Naive thymus-derived CD4-positive, alpha-beta T cell (primary cell): ENCODE data around the gene NFATC2. TPM values are rescaled to one million over a fixed set of nuclear protein-coding genes. Genes with fewer than 3 reads are reported as not detected.

Experiments
- ATAC-seq: fragments of 150-1000 bp; cut with Tn5 transposase; 2 replicates; pipeline ENCODE4 v1.10.0; 2021; ENCODE audit warnings: mild to moderate bottlenecking, moderate library complexity
- CTCF ChIA-PET: fragments of 350-600 bp; sonication (Branson Sonifier 250); formaldehyde crosslinking; loops from one replicate; lab custom pipeline; 2021; ENCODE audit warnings: antibody characterized with exemption; lab: Charles Lee
- POLR2A ChIA-PET: fragments of 350-600 bp; sonication (Branson Sonifier 250); formaldehyde crosslinking; loops from one replicate; lab custom pipeline; 2021; ENCODE audit warnings: antibody characterized with exemption, inconsistent platforms; lab: Charles Lee
- DNase-seq, 9 donors: peaks; one replicate each; pipeline versions ENCODE4 v3.0.0 to v3.0.0-alpha.2; 2020 to 2022; ENCODE audit warnings: mixed read lengths in 1 of 9
- H3K27ac ChIP-seq: one replicate; pipeline ENCODE4 v1.7.0; 2013; ENCODE audit warnings: mild to moderate bottlenecking, low read depth, low read length, moderate library complexity
- H3K27me3 ChIP-seq, 2 donors: one replicate each; pipeline ENCODE4 v1.7.0; 2013; ENCODE audit warnings: low read length in 2 of 2, mild to moderate bottlenecking in 2 of 2, moderate library complexity in 2 of 2; ENCODE audit not compliant: control insufficient read depth in 2 of 2, insufficient read depth in 2 of 2
- H3K36me3 ChIP-seq, 3 experiments: 1 replicate in 2 of 3; 2 replicates in 1 of 3; pipeline ENCODE4 v1.7.0; 2013; ENCODE audit warnings: low read length in 3 of 3, mild to moderate bottlenecking in 3 of 3, moderate library complexity in 1 of 3; ENCODE audit not compliant: insufficient read depth in 3 of 3, control insufficient read depth in 2 of 3
- H3K4me1 ChIP-seq, 2 donors: one replicate each; pipeline ENCODE4 v1.7.0; 2013; ENCODE audit warnings: low read length in 2 of 2, mild to moderate bottlenecking in 2 of 2, moderate library complexity in 1 of 2; ENCODE audit not compliant: control insufficient read depth in 2 of 2, insufficient read depth in 2 of 2
- H3K4me3 ChIP-seq: 2 replicates; pipeline ENCODE4 v1.7.0; 2013; ENCODE audit warnings: mild to moderate bottlenecking, low read length
- H3K9me3 ChIP-seq, 3 experiments: 1 replicate in 2 of 3; 2 replicates in 1 of 3; pipeline ENCODE4 v1.7.0; 2013; ENCODE audit warnings: low read length in 3 of 3; ENCODE audit not compliant: control insufficient read depth in 2 of 3
- H3K27ac Mint-ChIP-seq, 9 donors: one replicate each; pipeline ENCODE4 v1.8.0; 2020 to 2022; ENCODE audit warnings: mixed read lengths in 9 of 9, mild to moderate bottlenecking in 8 of 9, moderate library complexity in 5 of 9, inconsistent platforms in 2 of 9
- H3K27me3 Mint-ChIP-seq, 5 donors: one replicate each; pipeline ENCODE4 v1.8.0; 2021 to 2022; ENCODE audit warnings: mixed read lengths in 5 of 5, mild to moderate bottlenecking in 1 of 5
- H3K36me3 Mint-ChIP-seq, 5 donors: one replicate each; pipeline ENCODE4 v1.8.0; 2020 to 2022; ENCODE audit warnings: mixed read lengths in 5 of 5, mild to moderate bottlenecking in 3 of 5, inconsistent platforms in 1 of 5
- H3K4me1 Mint-ChIP-seq, 7 donors: one replicate each; pipeline ENCODE4 v1.8.0; 2020 to 2022; ENCODE audit warnings: mixed read lengths in 7 of 7, mild to moderate bottlenecking in 3 of 7, inconsistent platforms in 1 of 7
- H3K4me3 Mint-ChIP-seq, 10 donors: one replicate each; pipeline ENCODE4 v1.8.0; 2020 to 2022; ENCODE audit warnings: mild to moderate bottlenecking in 10 of 10, mixed read lengths in 10 of 10, moderate library complexity in 6 of 10, inconsistent platforms in 2 of 10
- H3K9me3 Mint-ChIP-seq, 11 donors: one replicate each; pipeline ENCODE4 v1.8.0; 2020 to 2022; ENCODE audit warnings: mixed read lengths in 11 of 11, mild to moderate bottlenecking in 4 of 11, inconsistent platforms in 1 of 11, moderate library complexity in 1 of 11
- intact Hi-C, 2 donors: fragments of 100-400 bp; cut with micrococcal nuclease; formaldehyde crosslinking; loops; one replicate each; pipeline ENCODE4 v1.15.1; 2023
- polyA plus RNA-seq, 2 donors: library from polyadenylated mRNA; unstranded; fragments of 300-500 nt; fragmentation: Illumina TruSeq; gene quantifications; one replicate each; pipeline ENCODE4 v1.2.3, GENCODE V29; 2021
- total RNA-seq, 6 experiments: library from RNA in 5 of 6; stranded (reverse) in 5 of 6; gene quantifications; 1 replicate in 5 of 6; 2 replicates in 1 of 6; pipeline ENCODE4 v1.2.3 and lab custom pipeline; 2021 to 2026

The NFATC2 gene
- total and polyA plus RNA-seq, 7 experiments from 2014 or later: 16.6 to 66.8 (median 42.6) TPM

- intact Hi-C loops: no loop called here
- ChIA-PET CTCF (no interaction called here), POLR2A (no interaction called here)
- ATAC-seq (no peak), DNase-seq (no peak)
- Histone ChIP-seq H3K27me3 (no peaks in the 10 kb centered on the region), H3K9me3 (no peaks in the 10 kb centered on the region), H3K27ac (no peak overlapping the region), H3K36me3 (peaks cover 19 to 79% (median 19%) of the 10 kb centered on the region in 3 experiments), H3K4me1 (peaks cover 7 to 34% of the 10 kb centered on the region in 2 donors), H3K4me3 (no peak overlapping the region)
- Mint-ChIP-seq H3K9me3 (peaks cover 0 to 1% (median 0%) of the 10 kb centered on the region in 11 donors), H3K27me3 (no peaks in the 10 kb centered on the region), H3K4me1 (peaks cover 24 to 51% (median 35%) of the 10 kb centered on the region in 7 donors), H3K36me3 (peaks cover 14 to 48% (median 32%) of the 10 kb centered on the region in 5 donors), H3K4me3 (peak overlapping the region in 1 of 10 donors; percentile 8), H3K27ac (peak overlapping the region in 5 of 9 donors; percentile 25 to 69 (median 36))
These were observed 110.2 kb downstream of the NFATC2 start for GRCh38 chr20:51432251-51432784.

- DNase-seq (peak in 1 of 9 donors; percentile 4), ATAC-seq (peak; percentile 44)
- Mint-ChIP-seq H3K27ac (peak overlapping the region; percentile 25 to 84 (median 74)), H3K4me1 (peaks cover 29 to 56% (median 35%) of the 10 kb centered on the region in 7 donors), H3K9me3 (peaks cover 0 to 1% (median 0%) of the 10 kb centered on the region in 11 donors), H3K36me3 (peaks cover 14 to 49% (median 32%) of the 10 kb centered on the region in 5 donors), H3K4me3 (peak overlapping the region in 2 of 10 donors; percentile 8 to 29), H3K27me3 (no peaks in the 10 kb centered on the region)
- H3K36me3 ChIP-seq: peaks cover 19 to 81% (median 19%) of the 10 kb centered on the region in 3 experiments
- CTCF ChIA-PET: no interaction called here
- H3K9me3 ChIP-seq: no peaks in the 10 kb centered on the region
- H3K4me3 ChIP-seq: no peak overlapping the region
- peaks cover 7 to 43% of the 10 kb centered on the region in 2 donors for H3K4me1 ChIP-seq
- no peak overlapping the region for H3K27ac ChIP-seq
- POLR2A ChIA-PET: no interaction called here
- no peaks in the 10 kb centered on the region for H3K27me3 ChIP-seq
- intact Hi-C loops: no loop called here
These were observed 111.2 kb downstream of the NFATC2 start for GRCh38 chr20:51431321-51431720.

DNA sequence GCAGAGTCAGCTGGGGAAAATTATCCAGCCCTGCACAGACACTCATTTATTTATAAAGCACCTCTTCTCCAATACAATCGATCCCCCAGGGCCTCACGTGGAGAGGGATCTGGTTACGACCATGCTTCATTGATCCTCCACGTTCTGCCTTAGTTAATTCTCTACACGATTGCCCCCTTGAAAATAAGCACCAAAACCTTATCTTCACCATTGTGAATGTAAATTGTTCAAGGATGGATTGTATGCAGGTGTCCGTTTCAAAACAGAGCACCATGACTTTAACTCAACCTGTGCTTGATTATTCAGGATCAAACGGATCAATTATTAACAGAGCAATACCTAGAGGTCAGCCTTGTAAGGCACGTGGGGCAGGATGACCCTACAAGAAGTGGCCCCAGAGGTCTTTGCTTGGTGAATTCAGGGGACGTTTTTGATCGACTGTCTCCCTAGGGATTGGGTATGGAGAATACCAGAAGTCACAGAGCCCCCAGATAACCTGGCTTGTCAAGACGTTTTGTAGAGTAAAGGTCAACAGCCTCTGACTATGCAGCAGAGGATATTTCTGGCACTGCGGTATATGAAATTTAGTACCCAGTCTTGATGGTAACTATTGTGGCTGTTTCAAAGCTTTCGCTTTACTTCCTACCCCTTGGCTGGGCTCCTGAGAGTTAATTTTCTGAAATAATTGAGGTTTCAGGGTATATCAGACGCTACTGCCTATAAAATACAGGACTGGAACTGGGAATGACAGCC, 112.1 kb downstream of the NFATC2 start:
- no peaks in the 10 kb centered on the region for H3K27me3 Mint-ChIP-seq
- no peaks in the 10 kb centered on the region for H3K27me3 ChIP-seq
- POLR2A ChIA-PET: interaction anchor here (0.8 kb wide), 1 partner anchor 11 kb away, joined by 3 read pairs; no protein-coding TSS in a partner anchor
- peak overlapping the region in 1 of 9 donors; percentile 79 for H3K27ac Mint-ChIP-seq
- no peak for ATAC-seq
- CTCF ChIA-PET: interaction anchor here (0.6 kb wide), 1 partner anchor 1078 kb away, joined by 3 read pairs; no protein-coding TSS in a partner anchor
- H3K36me3 ChIP-seq: peaks cover 19 to 82% (median 19%) of the 10 kb centered on the region in 3 experiments
- peaks cover 12 to 48% (median 26%) of the 10 kb centered on the region in 5 donors for H3K36me3 Mint-ChIP-seq
- H3K4me3 ChIP-seq: no peak overlapping the region
- peaks cover 7 to 53% of the 10 kb centered on the region in 2 donors for H3K4me1 ChIP-seq
- H3K27ac ChIP-seq: no peak overlapping the region
- H3K4me3 Mint-ChIP-seq: no peak overlapping the region
- H3K4me1 Mint-ChIP-seq: peaks cover 29 to 58% (median 35%) of the 10 kb centered on the region in 7 donors
- no peak for DNase-seq
- no peaks in the 10 kb centered on the region for H3K9me3 ChIP-seq
- peaks cover 0 to 1% (median 0%) of the 10 kb centered on the region in 11 donors for H3K9me3 Mint-ChIP-seq
- intact Hi-C loops: no loop called here

GRCh38 chr20:51429696-51430095, 112.8 kb downstream of the NFATC2 start:
- Mint-ChIP-seq H3K27ac (peak overlapping the region in 1 of 9 donors; percentile 72), H3K4me3 (no peak overlapping the region), H3K9me3 (peaks cover 0 to 1% (median 0%) of the 10 kb centered on the region in 11 donors), H3K27me3 (no peaks in the 10 kb centered on the region), H3K36me3 (peaks cover 8 to 45% (median 22%) of the 10 kb centered on the region in 5 donors), H3K4me1 (peaks cover 33 to 61% (median 37%) of the 10 kb centered on the region in 7 donors)
- ChIA-PET POLR2A (interaction anchor here (0.8 kb wide), 1 partner anchor 10 kb away, joined by 3 read pairs; no protein-coding TSS in a partner anchor), CTCF (interaction anchor here (0.6 to 1.0 kb wide), 3 partner anchors 44 to 1078 kb away, joined by 3 read pairs; no protein-coding TSS in a partner anchor)
- Histone ChIP-seq H3K27me3 (no peaks in the 10 kb centered on the region), H3K27ac (no peak overlapping the region), H3K36me3 (peaks cover 14 to 78% (median 16%) of the 10 kb centered on the region in 3 experiments), H3K9me3 (no peaks in the 10 kb centered on the region), H3K4me3 (no peak overlapping the region), H3K4me1 (peaks cover 7 to 60% of the 10 kb centered on the region in 2 donors)
- ATAC-seq (no peak), DNase-seq (no peak)
- intact Hi-C loops: no loop called here

DNA sequence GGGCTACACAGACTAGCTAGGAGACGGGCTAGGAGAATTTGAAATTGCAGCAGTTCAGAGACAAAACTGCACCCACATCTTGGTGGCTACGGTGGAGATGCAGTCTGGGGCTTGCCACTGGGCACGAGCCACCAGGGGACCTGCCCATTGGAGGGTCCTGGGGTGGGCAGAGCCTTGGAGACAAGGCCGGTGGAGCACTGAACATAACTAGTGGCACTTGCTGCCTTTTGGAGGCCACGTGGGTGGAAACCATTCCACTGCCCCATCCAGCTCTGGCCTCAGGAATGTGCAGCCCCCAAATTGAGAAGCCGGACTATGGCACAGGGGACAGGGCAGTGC, 113.4 kb downstream of the NFATC2 start:
- intact Hi-C loops: no loop called here
- H3K36me3 Mint-ChIP-seq: peaks cover 8 to 45% (median 23%) of the 10 kb centered on the region in 5 donors
- POLR2A ChIA-PET: no interaction called here

DNA sequence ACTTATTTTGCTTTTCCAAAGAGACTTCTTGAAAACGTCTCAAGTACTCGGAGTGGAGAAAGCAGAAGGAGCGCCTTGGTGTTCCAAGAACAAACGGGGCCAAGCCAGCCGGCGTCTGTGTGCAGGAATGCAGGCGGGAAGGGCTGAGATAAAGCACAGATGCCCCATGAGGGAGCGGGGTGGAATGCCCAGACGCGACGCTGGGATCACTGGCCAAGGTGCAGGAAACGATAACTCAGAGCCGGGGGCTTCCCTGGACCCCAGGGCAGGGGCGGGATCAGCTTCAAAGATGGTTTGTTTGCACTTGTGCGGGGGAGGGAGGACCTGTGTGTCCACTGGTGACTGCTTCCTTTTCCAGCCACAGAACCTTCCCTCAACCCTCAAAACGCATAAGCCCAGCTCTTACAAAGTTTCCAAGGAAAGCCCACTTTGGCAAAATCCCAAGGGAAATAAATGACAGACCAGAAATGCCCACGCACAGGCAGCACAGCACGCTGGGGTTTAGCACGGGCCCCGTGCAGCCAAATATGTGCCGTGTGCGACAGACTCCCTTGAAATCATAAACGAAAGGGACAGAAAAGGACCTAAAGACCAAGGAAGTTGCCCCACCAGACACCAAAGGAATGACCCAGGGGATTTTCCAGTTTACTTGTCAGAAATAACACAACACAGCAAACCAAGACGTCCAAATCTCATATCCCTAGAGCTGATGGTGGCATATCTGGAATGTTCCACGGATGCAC, 113.9 kb downstream of the NFATC2 start:
- no peak for DNase-seq
- H3K9me3 ChIP-seq: no peaks in the 10 kb centered on the region
- H3K4me1 ChIP-seq: peaks cover 7 to 71% of the 10 kb centered on the region in 2 donors
- intact Hi-C loops: no loop called here
- Mint-ChIP-seq H3K4me3 (no peak overlapping the region), H3K27me3 (no peaks in the 10 kb centered on the region), H3K4me1 (peaks cover 33 to 67% (median 41%) of the 10 kb centered on the region in 7 donors), H3K36me3 (peaks cover 8 to 47% (median 28%) of the 10 kb centered on the region in 5 donors), H3K27ac (peak overlapping the region in 3 of 9 donors; percentile 4 to 26 (median 17)), H3K9me3 (peaks cover 0 to 1% (median 0%) of the 10 kb centered on the region in 11 donors)
- CTCF ChIA-PET: interaction anchor here (1.0 kb wide), 1 partner anchor 155 kb away, joined by 3 read pairs; no protein-coding TSS in a partner anchor
- no peaks in the 10 kb centered on the region for H3K27me3 ChIP-seq
- ATAC-seq: no peak
- POLR2A ChIA-PET: no interaction called here
- no peak overlapping the region for H3K27ac ChIP-seq
- peaks cover 10 to 77% (median 13%) of the 10 kb centered on the region in 3 experiments for H3K36me3 ChIP-seq
- H3K4me3 ChIP-seq: no peak overlapping the region

More for the DNA sequence above, 113.4 kb downstream of the NFATC2 start:
- Histone ChIP-seq H3K4me3 (no peak overlapping the region), H3K27ac (no peak overlapping the region), H3K4me1 (peaks cover 7 to 66% of the 10 kb centered on the region in 2 donors), H3K27me3 (no peaks in the 10 kb centered on the region), H3K36me3 (peaks cover 10 to 77% (median 13%) of the 10 kb centered on the region in 3 experiments), H3K9me3 (no peaks in the 10 kb centered on the region)
- Mint-ChIP-seq H3K27ac (no peak overlapping the region), H3K4me3 (no peak overlapping the region), H3K27me3 (no peaks in the 10 kb centered on the region), H3K4me1 (peaks cover 33 to 62% (median 38%) of the 10 kb centered on the region in 7 donors), H3K9me3 (peaks cover 0 to 1% (median 0%) of the 10 kb centered on the region in 11 donors)
- no peak for ATAC-seq
- DNase-seq: no peak
- CTCF ChIA-PET: interaction anchor here (0.7 to 1.0 kb wide), 2 partner anchors 43 to 155 kb away, joined by 3 read pairs; no protein-coding TSS in a partner anchor
